Ishikawa (cell line): ENCODE measurements around the gene PBX4.

Source experiments
- CEBPB ChIP-seq: IDR thresholded peaks from 2 replicates; pipeline ENCODE4 v1.6.1; 2012
- CREB1 ChIP-seq: IDR thresholded peaks from 2 replicates; pipeline ENCODE4 v1.6.1; 2012; ENCODE audit warnings: low read depth
- EGR1 ChIP-seq: IDR thresholded peaks from 2 replicates; pipeline ENCODE4 v1.6.1; 2012
- EP300 ChIP-seq: IDR thresholded peaks from 2 replicates; pipeline ENCODE4 v1.6.1; 2012; ENCODE audit warnings: borderline replicate concordance
- FOXM1 ChIP-seq: IDR thresholded peaks from 2 replicates; pipeline ENCODE4 v1.6.1; 2012; ENCODE audit warnings: low read depth, borderline replicate concordance
- MAX ChIP-seq: IDR thresholded peaks from 2 replicates; pipeline ENCODE4 v1.6.1; 2012
- NFIC ChIP-seq: IDR thresholded peaks from 2 replicates; pipeline ENCODE4 v1.6.1; 2012
- RAD21 ChIP-seq: IDR thresholded peaks from 2 replicates; pipeline ENCODE4 v1.6.1; 2012; ENCODE audit warnings: low read depth
- REST ChIP-seq: IDR thresholded peaks from 2 replicates; pipeline ENCODE4 v1.6.1; 2012; ENCODE audit warnings: low read depth, mild to moderate bottlenecking
- TAF1 ChIP-seq: IDR thresholded peaks from 2 replicates; pipeline ENCODE4 v1.6.1; 2012; ENCODE audit warnings: low read depth, mild to moderate bottlenecking
- TCF12 ChIP-seq: IDR thresholded peaks from 2 replicates; pipeline ENCODE4 v1.6.1; 2012; ENCODE audit warnings: low read depth
- TEAD4 ChIP-seq: IDR thresholded peaks from 2 replicates; pipeline ENCODE4 v1.6.1; 2012
- USF1 ChIP-seq: IDR thresholded peaks from 2 replicates; pipeline ENCODE4 v1.6.1; 2012
- YY1 ChIP-seq: IDR thresholded peaks from 2 replicates; pipeline ENCODE4 v1.6.1; 2012; ENCODE audit warnings: low read depth
- ZBTB7A ChIP-seq: IDR thresholded peaks from 2 replicates; pipeline ENCODE4 v1.6.1; 2012; ENCODE audit warnings: low read depth

Gene PBX4

GRCh38 chr19:19600793-19601330, 17.6 kb downstream of the PBX4 start:
- TF ChIP-seq EGR1 = no peak
- TF ChIP-seq EP300 = no peak

GRCh38 chr19:19597809-19598306, 20.6 kb downstream of the PBX4 start:
- TF ChIP-seq REST (no peak), NFIC (no peak), FOXM1 (no peak), YY1 (no peak), EP300 (no peak), TEAD4 (no peak), MAX (no peak), CREB1 (no peak), USF1 (no peak), ZBTB7A (no peak), EGR1 (no peak), TCF12 (no peak), RAD21 (no peak), TAF1 (no peak), CEBPB (no peak)

- TF ChIP-seq REST (no peak), NFIC (no peak), TEAD4 (no peak), TCF12 (no peak), RAD21 (no peak), MAX (no peak), USF1 (no peak), FOXM1 (no peak)
These were observed 23.3 kb downstream of the PBX4 start for GRCh38 chr19:19595171-19595701.

- TF ChIP-seq TCF12 = no peak
- no peak for TF ChIP-seq EGR1
- no peak for TF ChIP-seq CEBPB
- no peak for TF ChIP-seq ZBTB7A
These were observed 24.1 kb downstream of the PBX4 start for GRCh38 chr19:19594381-19594780.

GRCh38 chr19:19592690-19593089, 25.8 kb downstream of the PBX4 start:
- TF ChIP-seq RAD21 = no peak
- TF ChIP-seq TCF12 = no peak
- no peak for TF ChIP-seq USF1
- TF ChIP-seq NFIC = no peak
- TF ChIP-seq REST = no peak
- no peak for TF ChIP-seq TEAD4
- no peak for TF ChIP-seq ZBTB7A
- TF ChIP-seq EP300 = no peak
- TF ChIP-seq CREB1 = no peak
- TF ChIP-seq MAX = no peak
- TF ChIP-seq TAF1 = no peak
- TF ChIP-seq CEBPB = no peak
